IMR-90 (cell line): ENCODE measurements around the gene CEP57L1. TPM values are rescaled to one million over a fixed set of nuclear protein-coding genes. Genes with fewer than 3 reads are reported as not detected.

ENCODE experiments used
- ATAC-seq: fragments of 200-7000 bp; cut with Tn5 transposase; 2 replicates; pipeline ENCODE4 v1.9.1; 2020; ENCODE audit warnings: low read depth, mild to moderate bottlenecking, moderate library complexity
- Bru-seq: library from RNA; stranded (reverse); fragments of 400-500 nt; gene quantifications from one replicate; lab custom pipeline; 2021; lab: Mats Ljungman, UMichigan
- BruChase-seq, 2 experiments: library from RNA; stranded (reverse); fragments of 400-500 nt; gene quantifications; one replicate each; lab custom pipeline; 2021; lab: Mats Ljungman, UMichigan
- BruUV-seq: library from RNA; stranded (reverse); fragments of 400-500 nt; replicated peaks from 2 replicates; lab custom pipeline; 2021; lab: Mats Ljungman, UMichigan
- CTCF ChIA-PET: fragments of 300-600 bp; formaldehyde crosslinking; extraction: SDS; loops from one replicate; lab custom pipeline; 2021; ENCODE audit warnings: antibody characterized with exemption; lab: Yijun Ruan, JAX
- POLR2A ChIA-PET: fragments of 300-600 bp; sonication (Branson Sonifier 250); formaldehyde crosslinking; loops from one replicate; lab custom pipeline; 2022; ENCODE audit warnings: antibody characterized with exemption; ENCODE audit not compliant: unreplicated experiment; lab: Charles Lee
- DNase-seq: peaks from one replicate; pipeline ENCODE4 v3.0.0; 2013
- H2AFZ ChIP-seq: replicated peaks from 2 replicates; pipeline ENCODE3; 2013; ENCODE audit warnings: low read length, mild to moderate bottlenecking; ENCODE audit not compliant: poor library complexity
- H2AK5ac ChIP-seq: 2 replicates; pipeline ENCODE4 v1.6.1; 2013; ENCODE audit warnings: low read depth, low read length, inconsistent platforms
- H2AK9ac ChIP-seq: replicated peaks from 2 replicates; pipeline ENCODE3; 2013; ENCODE audit warnings: mild to moderate bottlenecking, low read depth, low read length, moderate library complexity; ENCODE audit not compliant: poor library complexity
- H2BK120ac ChIP-seq: 2 replicates; pipeline ENCODE4 v1.6.1; 2013; ENCODE audit warnings: low read depth, low read length, inconsistent platforms
- H2BK15ac ChIP-seq: 3 replicates; pipeline ENCODE4 v1.6.1; 2013; ENCODE audit warnings: low read depth, low read length, inconsistent platforms
- H2BK20ac ChIP-seq: 2 replicates; pipeline ENCODE4 v1.6.1; 2013; ENCODE audit warnings: low read depth, mild to moderate bottlenecking, inconsistent platforms, low read length, moderate library complexity
- H2BK5ac ChIP-seq: 2 replicates; pipeline ENCODE4 v1.6.1; 2013; ENCODE audit warnings: mild to moderate bottlenecking, low read depth, low read length, inconsistent platforms; ENCODE audit not compliant: poor library complexity, severe bottlenecking
- H3K14ac ChIP-seq: replicated peaks from 2 replicates; pipeline ENCODE4 v1.6.1; 2013; ENCODE audit warnings: low read depth, low read length, inconsistent platforms
- H3K18ac ChIP-seq: 2 replicates; pipeline ENCODE4 v1.6.1; 2013; ENCODE audit warnings: low read depth, low read length, control low read depth
- H3K23ac ChIP-seq: 2 replicates; pipeline ENCODE4 v1.6.1; 2013; ENCODE audit warnings: low read depth, low read length, inconsistent platforms
- H3K27ac ChIP-seq: 2 replicates; pipeline ENCODE4 v1.5.1; 2013; ENCODE audit warnings: mild to moderate bottlenecking, control low read depth, low read length; ENCODE audit not compliant: insufficient read depth
- H3K27me3 ChIP-seq: 2 replicates; pipeline ENCODE4 v1.6.1; 2013; ENCODE audit warnings: low read length; ENCODE audit not compliant: control insufficient read depth, insufficient read depth
- H3K36me3 ChIP-seq: 2 replicates; pipeline ENCODE4 v1.6.1; 2013; ENCODE audit warnings: low read length, mixed read lengths; ENCODE audit not compliant: control insufficient read depth, insufficient read depth
- H3K4ac ChIP-seq: 2 replicates; pipeline ENCODE4 v1.6.1; 2013; ENCODE audit warnings: low read depth, low read length, inconsistent platforms
- H3K4me1 ChIP-seq: 2 replicates; pipeline ENCODE4 v1.6.1; 2013; ENCODE audit warnings: low read length, mixed read lengths; ENCODE audit not compliant: control insufficient read depth, insufficient read depth
- H3K4me2 ChIP-seq: 2 replicates; pipeline ENCODE4 v1.6.1; 2013; ENCODE audit warnings: low read depth, mild to moderate bottlenecking, control low read depth, low read length, moderate library complexity
- H3K4me3 ChIP-seq: 2 replicates; pipeline ENCODE4 v1.5.1; 2013; ENCODE audit warnings: low read depth, mild to moderate bottlenecking, control low read depth, low read length, moderate library complexity; ENCODE audit not compliant: insufficient read depth
- H3K56ac ChIP-seq: 2 replicates; pipeline ENCODE4 v1.6.1; 2013; ENCODE audit warnings: low read length, inconsistent platforms; ENCODE audit not compliant: insufficient read depth; ENCODE audit errors: extremely low read depth
- H3K79me1 ChIP-seq, 2 experiments: 2 replicates each; pipeline ENCODE4 v1.6.1; 2013; ENCODE audit warnings: low read length in 2 of 2, inconsistent platforms in 1 of 2, low read depth in 1 of 2
- H3K9ac ChIP-seq: 2 replicates; pipeline ENCODE4 v1.6.1; 2013; ENCODE audit warnings: low read depth, low read length, control low read depth
- H3K9me1 ChIP-seq: 2 replicates; pipeline ENCODE4 v1.6.1; 2013; ENCODE audit warnings: low read length, inconsistent platforms; ENCODE audit not compliant: insufficient read depth
- H3K9me3 ChIP-seq: 2 replicates; pipeline ENCODE4 v1.6.1; 2013; ENCODE audit warnings: low read length; ENCODE audit not compliant: control insufficient read depth, insufficient read depth
- H4K20me1 ChIP-seq: 2 replicates; pipeline ENCODE4 v1.6.1; 2013; ENCODE audit warnings: low read length, inconsistent platforms; ENCODE audit not compliant: insufficient read depth
- H4K5ac ChIP-seq: 2 replicates; pipeline ENCODE4 v1.6.1; 2013; ENCODE audit warnings: mild to moderate bottlenecking, low read depth, low read length, control low read depth
- H4K8ac ChIP-seq, 2 experiments: 2 replicates each; pipeline ENCODE4 v1.6.1; 2013; ENCODE audit warnings: low read depth in 2 of 2, low read length in 2 of 2, control low read depth in 1 of 2, inconsistent platforms in 1 of 2
- H4K91ac ChIP-seq: 2 replicates; pipeline ENCODE4 v1.6.1; 2013; ENCODE audit warnings: low read depth, low read length, inconsistent platforms; ENCODE audit not compliant: insufficient read depth
- BHLHE40 ChIP-seq: fragments of 150-350 bp; IDR thresholded peaks from 2 replicates; pipeline ENCODE4 v1.6.1; 2016; ENCODE audit warnings: mild to moderate bottlenecking, low read depth, low read length
- CEBPB ChIP-seq: IDR thresholded peaks from 2 replicates; pipeline ENCODE4 v1.6.1; 2012; ENCODE audit warnings: low read depth, low read length, improper control_type of control experiment
- CHD1 ChIP-seq: IDR thresholded peaks from 2 replicates; pipeline ENCODE4 v1.6.1; 2012; ENCODE audit warnings: low read depth, low read length, improper control_type of control experiment
- FOS ChIP-seq: fragments of 150-350 bp; IDR thresholded peaks from 2 replicates; pipeline ENCODE4 v1.6.1; 2016; ENCODE audit warnings: low read depth, low read length
- MAZ ChIP-seq: IDR thresholded peaks from 2 replicates; pipeline ENCODE4 v1.6.1; 2012; ENCODE audit warnings: low read depth, mild to moderate bottlenecking, low read length, improper control_type of control experiment, moderate library complexity, borderline replicate concordance
- MXI1 ChIP-seq: IDR thresholded peaks from 2 replicates; pipeline ENCODE4 v1.6.1; 2012; ENCODE audit warnings: low read depth, mild to moderate bottlenecking, low read length, moderate library complexity, borderline replicate concordance
- NFE2L2 ChIP-seq: fragments of 150-350 bp; IDR thresholded peaks from 2 replicates; pipeline ENCODE4 v1.6.1; 2016; ENCODE audit warnings: low read depth, mild to moderate bottlenecking, low read length
- POLR2A ChIP-seq: IDR thresholded peaks from 2 replicates; pipeline ENCODE4 v1.6.1; 2012; ENCODE audit warnings: mild to moderate bottlenecking, low read depth, low read length
- RCOR1 ChIP-seq: IDR thresholded peaks from 2 replicates; pipeline ENCODE4 v1.6.1; 2012; ENCODE audit warnings: mild to moderate bottlenecking, low read length, improper control_type of control experiment; ENCODE audit not compliant: insufficient replicate concordance
- RFX5 ChIP-seq: IDR thresholded peaks from 2 replicates; pipeline ENCODE4 v1.8.0; 2012; ENCODE audit warnings: low read depth, mild to moderate bottlenecking, low read length, moderate library complexity
- WGBS, 2 experiments: methylation state at CpG; one replicate each; pipeline versions ENCODE4 v1.1.5 to v1.1.7; 2013; ENCODE audit warnings: missing lambda C conversion rate in 2 of 2; ENCODE audit not compliant: insufficient read length in 1 of 2; ENCODE audit errors: extremely low coverage in 2 of 2; 5-methylcytosine and 5-hydroxymethylcytosine counted together
- dilution Hi-C: fragments of 300-500 bp; cut with HindIII; formaldehyde crosslinking; loops from one replicate; pipeline ENCODE4 v1.14.3; 2018; ENCODE audit warnings: low sequenced_read_pairs; ENCODE audit not compliant: unreplicated experiment
- in situ Hi-C: fragments of 300-500 bp; cut with MboI; formaldehyde crosslinking; loops from 3 replicates; pipeline ENCODE4 v1.14.3; 2019; ENCODE audit warnings: low sequenced_read_pairs, inconsistent platforms, mixed read lengths
- intact Hi-C: fragments of 100-400 bp; cut with micrococcal nuclease; formaldehyde crosslinking; loops from 2 replicates; pipeline ENCODE4 v1.10.0; 2022
- long read RNA-seq: library from polyadenylated mRNA; unstranded; transcript quantifications from one replicate; pipeline ENCODE4 v2.0.0, GENCODE V29; 2021; ENCODE audit not compliant: unreplicated experiment
- polyA plus RNA-seq, 3 experiments: library from polyadenylated mRNA; depleted of rRNA; stranded (reverse); fragments of >200 nt; gene quantifications; 2 replicates each; pipeline ENCODE4 v1.2.3, GENCODE V29; 2012; ENCODE audit warnings: low replicate concordance in 1 of 3
- total RNA-seq: library from RNA; depleted of rRNA; stranded (reverse); fragments of >200 nt; gene quantifications from 2 replicates; pipeline ENCODE4 v1.2.3, GENCODE V29; 2012; rRNA removed
- TF ChIP-seq, protein P1 (sequence below): fragments of 150-350 bp; IDR thresholded peaks from 2 replicates; pipeline ENCODE4 v1.6.1; 2016; ENCODE audit warnings: low read depth, mild to moderate bottlenecking, low read length, moderate library complexity, borderline replicate concordance
- TF ChIP-seq, protein P2 (sequence below): conservative IDR thresholded peaks from 2 replicates; pipeline ENCODE4 v1.5.1; 2012; ENCODE audit warnings: mild to moderate bottlenecking, low read depth, low read length, improper control_type of control experiment

The CEP57L1 gene
- total RNA-seq (21.9 and 28.3 TPM in 2 replicates), polyA plus RNA-seq (2012; rRNA removed) (10.3 and 11.2 TPM in 2 replicates), Bru-seq, nascent RNA (percentile 64 among the genes with signal in this experiment), BruChase-seq, experiment 1, labeled RNA remaining after a 6-hour chase (percentile 71 among the genes with signal in this experiment), BruChase-seq, experiment 2, labeled RNA remaining after a 2-hour chase (percentile 72 among the genes with signal in this experiment)
- 2.8 and 5.8 TPM in 2 replicates for polyA plus RNA-seq (2012; cell fraction: cytosol; rRNA removed)
- 2.5 and 11.0 TPM in 2 replicates for polyA plus RNA-seq (2012; cell fraction: nucleus; rRNA removed; ENCODE audit: low replicate concordance)
- long read RNA-seq, partial matches to known transcripts: 4 of 17 reads
- long read RNA-seq, other reads (novel, unspliced or antisense): 12 of 17 reads

DNA sequence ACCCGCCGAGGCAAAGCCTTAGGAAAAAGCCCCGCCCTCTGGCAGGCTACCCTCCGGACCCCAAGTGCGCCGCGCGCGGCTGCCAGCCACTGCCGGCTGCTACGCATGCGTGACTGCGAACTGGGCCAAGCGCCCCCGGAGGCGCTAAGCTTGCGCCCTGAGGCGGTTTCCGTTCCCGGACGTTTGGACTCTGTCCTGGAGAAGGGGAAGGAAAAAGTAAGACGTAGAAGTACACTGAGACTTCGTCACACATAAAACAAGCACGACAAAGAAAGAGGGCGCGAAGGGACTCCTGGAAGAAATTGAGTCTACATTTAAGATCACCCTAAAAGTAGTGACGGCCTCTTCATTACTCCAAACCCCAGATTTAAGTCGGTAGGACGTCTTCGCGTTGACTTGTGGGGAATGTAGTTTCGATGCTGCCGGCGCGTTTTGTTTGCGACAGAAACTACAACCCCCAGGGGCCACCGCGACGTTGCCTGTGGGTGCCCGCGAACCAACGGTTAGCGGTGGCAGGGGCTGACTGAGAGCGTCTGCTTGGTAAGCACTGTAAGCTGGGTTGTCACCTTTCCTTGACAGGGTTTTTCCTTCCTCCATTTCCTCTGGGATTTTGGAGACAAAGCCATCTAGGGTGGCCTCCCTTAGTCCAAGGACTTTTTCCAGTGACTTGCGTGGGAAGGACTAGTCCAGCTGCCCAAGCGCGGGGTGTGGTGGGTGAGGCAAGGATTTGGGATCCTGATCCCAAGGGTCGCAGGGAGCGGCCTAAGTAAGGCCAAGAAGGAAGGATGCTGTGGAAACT, at the start of gene CEP57L1:
CEP57L1 (plus strand) TSS at position 472 of the 799 bp plus-strand sequence. CDS start 49,715 bp downstream, outside the sequence.
- intact Hi-C loops (loop anchor here (1.0 kb wide), 2 partner anchors 287 to 535 kb away; partner anchors contain the start of genes CD164 and FOXO3), dilution Hi-C loops (no loop called here), in situ Hi-C loops (no loop called here)
- H3K18ac ChIP-seq: peak within 1 kb of the TSS; percentile 71
- H4K8ac ChIP-seq: peak within 1 kb of the TSS; percentile 90 to 97
- peak within 1 kb of the TSS; percentile 76 for H3K4me3 ChIP-seq
- ChIA-PET POLR2A (no interaction called here), CTCF (interaction anchor here (0.7 kb wide), 1 partner anchor 13 kb away, joined by 3 read pairs; no protein-coding TSS in a partner anchor)
- H3K27ac ChIP-seq: peak within 1 kb of the TSS; percentile 89
- H3K36me3 ChIP-seq: no peaks in the 10 kb centered on the region
- H3K27me3 ChIP-seq: no peaks in the 10 kb centered on the region
- peak within 1 kb of the TSS; percentile 62 for H2AK5ac ChIP-seq
- H2BK15ac ChIP-seq: peak within 1 kb of the TSS; percentile 92; the same call in 2 of the 3 replicates
- peak within 1 kb of the TSS; percentile 83 for H4K91ac ChIP-seq
- peak within 1 kb of the TSS; percentile 99 for H3K56ac ChIP-seq
- H3K23ac ChIP-seq: peak within 1 kb of the TSS; percentile 95
- H3K4me1 ChIP-seq: peaks cover 3% of the 10 kb centered on the region; the same call in 1 of the 2 replicates
- peak within 1 kb of the TSS; percentile 95 for H2AFZ ChIP-seq
- peak within 1 kb of the TSS; percentile 74 for H3K4me2 ChIP-seq
- H4K20me1 ChIP-seq: peaks cover 7% of the 10 kb centered on the region; the same call in 1 of the 2 replicates
- H3K79me1 ChIP-seq: peaks cover 33 to 67% of the 10 kb centered on the region in 2 experiments
- peak within 1 kb of the TSS; percentile 82 for H4K5ac ChIP-seq
- WGBS, 2 experiments: 3% methylated on average over 7 of the region's 49 CpGs; no CpG with 5 or more reads in 1 of the 2 experiments
- ATAC-seq (peak; percentile 68), DNase-seq (peak; percentile 97)
- H2BK5ac ChIP-seq: peak within 1 kb of the TSS; percentile 89
- peak within 1 kb of the TSS; percentile 73 for H2AK9ac ChIP-seq
- peak within 1 kb of the TSS; percentile 93 for H3K9ac ChIP-seq
- peak within 1 kb of the TSS; percentile 84 for H3K4ac ChIP-seq
- H2BK20ac ChIP-seq: peak within 1 kb of the TSS; percentile 73
- H3K14ac ChIP-seq: peak within 1 kb of the TSS; percentile 97
- no TSS peak for BruUV-seq
- H2BK120ac ChIP-seq: peak within 1 kb of the TSS; percentile 84
- peaks cover 5% of the 10 kb centered on the region; the same call in 1 of the 2 replicates for H3K9me1 ChIP-seq
- no peaks in the 10 kb centered on the region for H3K9me3 ChIP-seq
- TF ChIP-seq CHD1 (no peak), BHLHE40 (peak; percentile 1; the same call in 1 of the 2 replicates), RCOR1 (no peak), MXI1 (peak; percentile 22; the same call in 1 of the 2 replicates), NFE2L2 (no peak), RFX5 (no peak), MAZ (0 out of 2 replicates have a peak, but pooled peaks have one; percentile 9), FOS (no peak), POLR2A (peak; percentile 90), CEBPB (no peak)
- TF ChIP-seq, protein P1, sequence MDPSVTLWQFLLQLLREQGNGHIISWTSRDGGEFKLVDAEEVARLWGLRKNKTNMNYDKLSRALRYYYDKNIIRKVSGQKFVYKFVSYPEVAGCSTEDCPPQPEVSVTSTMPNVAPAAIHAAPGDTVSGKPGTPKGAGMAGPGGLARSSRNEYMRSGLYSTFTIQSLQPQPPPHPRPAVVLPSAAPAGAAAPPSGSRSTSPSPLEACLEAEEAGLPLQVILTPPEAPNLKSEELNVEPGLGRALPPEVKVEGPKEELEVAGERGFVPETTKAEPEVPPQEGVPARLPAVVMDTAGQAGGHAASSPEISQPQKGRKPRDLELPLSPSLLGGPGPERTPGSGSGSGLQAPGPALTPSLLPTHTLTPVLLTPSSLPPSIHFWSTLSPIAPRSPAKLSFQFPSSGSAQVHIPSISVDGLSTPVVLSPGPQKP: no peak
- TF ChIP-seq, protein P2, sequence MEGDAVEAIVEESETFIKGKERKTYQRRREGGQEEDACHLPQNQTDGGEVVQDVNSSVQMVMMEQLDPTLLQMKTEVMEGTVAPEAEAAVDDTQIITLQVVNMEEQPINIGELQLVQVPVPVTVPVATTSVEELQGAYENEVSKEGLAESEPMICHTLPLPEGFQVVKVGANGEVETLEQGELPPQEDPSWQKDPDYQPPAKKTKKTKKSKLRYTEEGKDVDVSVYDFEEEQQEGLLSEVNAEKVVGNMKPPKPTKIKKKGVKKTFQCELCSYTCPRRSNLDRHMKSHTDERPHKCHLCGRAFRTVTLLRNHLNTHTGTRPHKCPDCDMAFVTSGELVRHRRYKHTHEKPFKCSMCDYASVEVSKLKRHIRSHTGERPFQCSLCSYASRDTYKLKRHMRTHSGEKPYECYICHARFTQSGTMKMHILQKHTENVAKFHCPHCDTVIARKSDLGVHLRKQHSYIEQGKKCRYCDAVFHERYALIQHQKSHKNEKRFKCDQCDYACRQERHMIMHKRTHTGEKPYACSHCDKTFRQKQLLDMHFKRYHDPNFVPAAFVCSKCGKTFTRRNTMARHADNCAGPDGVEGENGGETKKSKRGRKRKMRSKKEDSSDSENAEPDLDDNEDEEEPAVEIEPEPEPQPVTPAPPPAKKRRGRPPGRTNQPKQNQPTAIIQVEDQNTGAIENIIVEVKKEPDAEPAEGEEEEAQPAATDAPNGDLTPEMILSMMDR: 0 out of 2 replicates have a peak, but pooled peaks have one; percentile 25
